ENCODE data around the gene OVCA2.

- TF ChIP-seq, protein P1, sequence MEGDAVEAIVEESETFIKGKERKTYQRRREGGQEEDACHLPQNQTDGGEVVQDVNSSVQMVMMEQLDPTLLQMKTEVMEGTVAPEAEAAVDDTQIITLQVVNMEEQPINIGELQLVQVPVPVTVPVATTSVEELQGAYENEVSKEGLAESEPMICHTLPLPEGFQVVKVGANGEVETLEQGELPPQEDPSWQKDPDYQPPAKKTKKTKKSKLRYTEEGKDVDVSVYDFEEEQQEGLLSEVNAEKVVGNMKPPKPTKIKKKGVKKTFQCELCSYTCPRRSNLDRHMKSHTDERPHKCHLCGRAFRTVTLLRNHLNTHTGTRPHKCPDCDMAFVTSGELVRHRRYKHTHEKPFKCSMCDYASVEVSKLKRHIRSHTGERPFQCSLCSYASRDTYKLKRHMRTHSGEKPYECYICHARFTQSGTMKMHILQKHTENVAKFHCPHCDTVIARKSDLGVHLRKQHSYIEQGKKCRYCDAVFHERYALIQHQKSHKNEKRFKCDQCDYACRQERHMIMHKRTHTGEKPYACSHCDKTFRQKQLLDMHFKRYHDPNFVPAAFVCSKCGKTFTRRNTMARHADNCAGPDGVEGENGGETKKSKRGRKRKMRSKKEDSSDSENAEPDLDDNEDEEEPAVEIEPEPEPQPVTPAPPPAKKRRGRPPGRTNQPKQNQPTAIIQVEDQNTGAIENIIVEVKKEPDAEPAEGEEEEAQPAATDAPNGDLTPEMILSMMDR (IDR thresholded peaks at IDR 0.05; ENCODE audit: borderline replicate concordance, extremely low read depth, low read length, poor library complexity, severe bottlenecking), result no peak
- no peak for TF ChIP-seq EZH2 (IDR thresholded peaks at IDR 0.05; ENCODE audit: borderline replicate concordance, low read depth, low read length, severe bottlenecking)
These were observed 22.7 kb downstream of the OVCA2 start for GRCh38 chr17:2064520-2064971.

All from DND-41 (cell line).